Stromal cell of bone marrow (primary cell): ENCODE results near the gene SYNE1.
"Not testable (repeated sequence)": the region's sequence is repeated elsewhere in the genome, so short reads cannot be mapped to it uniquely, and the experiment has no call there.

Experiments
- DNase-seq: peaks from one replicate; pipeline ENCODE4 v3.0.0-alpha.2; 2012; ENCODE audit warnings: low read depth

The SYNE1 gene, protein sequence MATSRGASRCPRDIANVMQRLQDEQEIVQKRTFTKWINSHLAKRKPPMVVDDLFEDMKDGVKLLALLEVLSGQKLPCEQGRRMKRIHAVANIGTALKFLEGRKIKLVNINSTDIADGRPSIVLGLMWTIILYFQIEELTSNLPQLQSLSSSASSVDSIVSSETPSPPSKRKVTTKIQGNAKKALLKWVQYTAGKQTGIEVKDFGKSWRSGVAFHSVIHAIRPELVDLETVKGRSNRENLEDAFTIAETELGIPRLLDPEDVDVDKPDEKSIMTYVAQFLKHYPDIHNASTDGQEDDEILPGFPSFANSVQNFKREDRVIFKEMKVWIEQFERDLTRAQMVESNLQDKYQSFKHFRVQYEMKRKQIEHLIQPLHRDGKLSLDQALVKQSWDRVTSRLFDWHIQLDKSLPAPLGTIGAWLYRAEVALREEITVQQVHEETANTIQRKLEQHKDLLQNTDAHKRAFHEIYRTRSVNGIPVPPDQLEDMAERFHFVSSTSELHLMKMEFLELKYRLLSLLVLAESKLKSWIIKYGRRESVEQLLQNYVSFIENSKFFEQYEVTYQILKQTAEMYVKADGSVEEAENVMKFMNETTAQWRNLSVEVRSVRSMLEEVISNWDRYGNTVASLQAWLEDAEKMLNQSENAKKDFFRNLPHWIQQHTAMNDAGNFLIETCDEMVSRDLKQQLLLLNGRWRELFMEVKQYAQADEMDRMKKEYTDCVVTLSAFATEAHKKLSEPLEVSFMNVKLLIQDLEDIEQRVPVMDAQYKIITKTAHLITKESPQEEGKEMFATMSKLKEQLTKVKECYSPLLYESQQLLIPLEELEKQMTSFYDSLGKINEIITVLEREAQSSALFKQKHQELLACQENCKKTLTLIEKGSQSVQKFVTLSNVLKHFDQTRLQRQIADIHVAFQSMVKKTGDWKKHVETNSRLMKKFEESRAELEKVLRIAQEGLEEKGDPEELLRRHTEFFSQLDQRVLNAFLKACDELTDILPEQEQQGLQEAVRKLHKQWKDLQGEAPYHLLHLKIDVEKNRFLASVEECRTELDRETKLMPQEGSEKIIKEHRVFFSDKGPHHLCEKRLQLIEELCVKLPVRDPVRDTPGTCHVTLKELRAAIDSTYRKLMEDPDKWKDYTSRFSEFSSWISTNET (N-terminal part only)

DNA sequence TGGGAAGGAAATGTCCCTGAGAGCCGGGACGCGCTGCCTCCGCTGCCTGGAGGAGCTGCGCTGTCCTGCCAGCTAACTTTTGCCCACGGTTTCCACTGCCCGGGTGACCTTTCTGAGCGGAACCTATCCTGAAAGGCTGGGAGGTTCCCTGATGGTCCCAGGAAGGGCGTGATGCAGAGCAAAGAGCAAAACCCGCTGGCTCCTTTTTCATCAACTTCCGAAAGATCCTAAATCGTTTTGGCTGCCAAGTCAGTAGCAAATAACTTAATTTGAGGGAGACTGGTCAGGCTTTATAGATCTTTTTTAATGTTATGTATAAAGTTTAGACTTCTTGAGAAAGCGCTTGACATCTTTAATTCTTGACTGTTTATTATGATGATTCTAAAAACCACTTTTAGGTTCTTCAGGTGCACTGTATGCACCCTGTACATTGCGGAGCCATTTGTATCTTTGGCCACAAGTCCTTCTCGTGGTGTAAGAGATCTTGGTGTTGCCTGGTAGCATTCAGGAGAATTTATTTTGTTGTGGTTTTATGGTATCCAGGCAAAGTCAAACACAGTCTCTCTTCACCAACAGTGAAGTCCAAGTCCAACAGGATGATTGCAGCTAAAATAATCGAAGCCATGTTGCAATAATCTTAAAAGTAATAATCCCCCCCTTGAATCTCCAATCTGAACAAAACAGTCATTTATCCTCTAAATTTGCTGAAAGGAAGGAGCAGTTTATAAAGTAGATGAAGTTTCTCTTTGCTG lies at the start of gene SYNE1:
Gene SYNE1, minus strand, starts transcription at position 67 of the 752 bp plus-strand sequence. CDS start 9,031 bp downstream, outside the sequence.
- DNase-seq, result no peak

DNA sequence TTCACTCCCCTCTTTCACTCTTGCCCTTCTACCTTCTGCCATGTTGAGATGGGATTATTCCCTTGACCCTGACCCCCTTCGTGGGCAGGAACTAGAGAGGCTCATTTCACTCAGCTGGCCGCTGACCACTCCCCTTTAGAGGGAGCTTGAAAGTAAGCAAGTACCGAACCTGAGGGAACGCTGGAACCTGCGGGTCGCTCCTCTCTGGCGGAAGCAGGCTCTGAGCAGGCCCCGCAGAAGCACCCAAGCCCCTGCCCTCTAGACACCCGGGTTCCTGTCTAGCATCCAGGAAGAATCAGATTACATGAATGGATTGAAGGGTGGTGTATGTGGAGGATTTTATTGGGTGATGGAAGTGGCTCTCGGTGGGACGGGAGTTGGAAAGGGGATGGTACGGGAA lies 48.7 kb upstream of the SYNE1 start:
- no peak for DNase-seq

DNA sequence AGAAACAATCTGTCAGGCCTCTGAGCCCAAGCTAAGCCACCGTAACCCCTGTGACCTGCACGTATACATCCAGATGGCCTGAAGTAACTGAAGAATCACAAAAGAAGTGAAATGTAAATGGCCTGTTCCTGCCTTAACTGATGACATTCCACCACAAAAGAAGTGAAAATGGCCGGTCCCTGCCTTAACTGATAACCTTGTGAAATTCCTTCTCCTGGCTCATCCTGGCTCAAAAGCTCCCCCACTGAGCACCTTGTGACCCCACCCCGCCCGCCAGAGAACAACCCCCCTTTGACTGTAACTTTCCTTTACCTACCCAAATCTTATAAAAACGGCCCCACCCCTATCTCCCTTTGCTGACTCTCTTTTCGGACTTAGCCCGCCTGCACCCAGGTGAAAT lies 45.8 kb upstream of the SYNE1 start:
- DNase-seq, result not testable (repeated sequence)

DNA sequence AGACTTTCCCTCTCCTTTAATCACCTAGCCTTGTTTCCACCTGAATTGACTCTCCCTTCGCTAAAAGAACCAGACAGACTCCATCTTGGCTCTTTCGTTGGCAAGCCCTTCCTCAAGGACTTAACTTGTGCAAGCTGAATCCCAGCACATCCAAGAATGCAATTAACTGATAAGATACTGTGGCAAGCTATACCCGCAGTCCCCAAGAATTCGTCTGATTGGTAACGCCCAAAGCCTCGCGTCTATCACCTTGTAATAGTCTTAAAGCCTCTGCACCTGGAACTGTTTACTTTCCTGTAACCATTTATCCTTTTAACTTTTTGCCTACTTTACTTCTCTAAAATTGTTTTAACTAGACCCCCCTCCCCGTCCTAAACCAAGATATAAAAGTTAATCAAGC lies 45.0 kb upstream of the SYNE1 start:
- DNase-seq, result no peak

DNA sequence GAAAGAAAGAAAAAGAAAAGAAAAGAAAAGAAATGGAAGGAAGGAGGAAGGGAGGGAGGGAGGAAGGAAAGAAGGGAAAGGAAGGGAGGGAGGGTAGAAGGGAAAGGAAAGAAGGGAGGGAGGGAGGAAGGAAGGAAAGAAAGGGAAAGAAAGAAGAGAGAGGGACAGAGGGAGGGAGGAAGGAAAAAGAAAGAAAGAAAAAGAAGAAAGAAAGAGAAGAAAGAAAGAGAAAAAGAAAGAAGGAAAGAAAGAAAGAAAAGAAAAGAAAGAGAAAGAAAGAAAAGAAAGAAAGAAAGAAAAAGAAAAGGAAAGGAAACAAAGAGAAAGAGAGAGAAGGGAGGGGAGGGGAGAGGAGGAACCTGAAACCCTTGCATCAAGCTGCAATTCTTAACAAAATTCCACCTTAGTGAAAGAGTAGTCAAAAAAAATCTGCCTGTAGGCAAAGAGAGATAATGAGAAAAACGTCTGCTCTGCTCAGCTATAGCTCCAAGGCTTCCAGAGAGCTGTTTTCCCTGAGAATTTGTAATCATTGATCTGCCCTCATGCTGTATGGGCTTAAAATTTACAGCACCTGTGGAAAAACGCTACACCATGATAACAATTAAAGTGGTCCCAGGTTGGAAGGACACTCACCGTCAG lies 43.8 kb upstream of the SYNE1 start:
- DNase-seq, result no peak

DNA sequence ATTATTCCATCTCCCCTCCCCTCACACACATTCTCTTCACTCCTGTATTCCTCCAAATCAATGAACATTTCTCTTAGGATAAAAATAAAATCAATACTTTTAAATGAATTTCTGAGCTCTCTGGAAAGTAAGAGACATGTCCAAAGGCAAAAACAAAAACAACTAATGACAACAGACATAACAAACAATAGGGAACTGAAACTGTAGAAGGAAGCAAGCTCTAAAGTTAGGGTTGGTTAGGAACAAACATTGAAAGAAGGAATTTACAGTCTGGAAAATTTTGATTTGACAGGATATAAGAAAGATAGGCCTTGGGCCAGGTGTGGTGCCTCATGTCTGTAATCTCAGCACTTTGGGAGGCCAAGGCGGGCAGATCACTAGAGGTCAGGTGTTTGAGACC lies 43.0 kb upstream of the SYNE1 start:
- no peak for DNase-seq

DNA sequence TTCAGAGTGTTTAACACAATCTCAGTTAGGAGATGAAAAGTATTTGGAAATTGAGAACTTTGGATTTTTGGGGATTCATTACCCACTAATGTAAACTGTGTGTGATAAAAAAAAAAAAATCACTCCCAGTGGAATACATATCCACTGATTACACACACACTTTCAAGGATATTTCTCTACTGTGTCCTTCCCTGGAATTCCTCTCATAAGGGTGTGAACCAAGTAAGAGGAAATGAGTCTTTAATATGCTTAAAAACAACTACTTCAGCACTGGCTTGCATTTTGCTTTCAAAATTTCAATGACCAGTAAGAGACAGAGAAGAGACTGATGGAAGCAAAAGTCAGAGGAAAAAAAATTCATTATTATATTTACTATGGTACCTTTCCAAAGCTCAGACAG lies 36.1 kb upstream of the SYNE1 start:
- DNase-seq, result peak; percentile 13

DNA sequence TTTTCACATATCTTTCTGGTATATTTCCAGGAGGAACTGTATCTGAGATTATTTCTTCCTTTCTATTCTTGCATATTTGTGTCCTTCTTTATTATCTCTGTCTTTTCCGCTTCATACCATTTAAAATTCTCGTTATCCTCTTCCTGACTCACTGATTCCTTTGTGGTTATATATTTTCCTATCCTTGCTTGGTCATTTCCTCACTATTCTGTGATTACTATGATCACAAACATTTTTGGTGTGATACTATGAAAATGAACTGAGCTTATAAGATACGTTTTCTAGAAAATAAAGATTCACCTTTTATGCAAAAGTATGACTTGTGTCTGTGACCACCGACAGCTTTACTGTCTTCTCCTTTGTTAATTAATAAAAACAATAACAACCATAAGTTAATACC lies 34.0 kb upstream of the SYNE1 start:
- no peak for DNase-seq

DNA sequence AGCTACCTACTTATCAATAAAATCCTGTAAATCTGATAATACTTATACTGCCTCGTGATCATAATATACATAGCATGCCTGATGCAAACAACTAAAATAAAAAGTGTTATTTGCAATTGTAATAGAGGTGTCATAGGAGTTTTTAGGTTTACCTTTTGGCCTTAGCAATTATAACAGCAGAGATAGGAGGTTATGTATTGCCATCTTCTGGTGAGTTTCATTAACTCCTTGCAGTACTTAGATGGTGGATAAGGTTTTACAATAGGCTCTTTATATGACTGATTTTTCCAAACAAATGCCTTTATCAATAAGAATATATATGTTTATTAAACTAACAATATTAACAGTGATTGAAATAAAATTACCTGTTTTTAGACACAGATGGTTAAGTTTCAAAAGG lies 32.7 kb upstream of the SYNE1 start:
- DNase-seq, result peak; percentile 12

DNA sequence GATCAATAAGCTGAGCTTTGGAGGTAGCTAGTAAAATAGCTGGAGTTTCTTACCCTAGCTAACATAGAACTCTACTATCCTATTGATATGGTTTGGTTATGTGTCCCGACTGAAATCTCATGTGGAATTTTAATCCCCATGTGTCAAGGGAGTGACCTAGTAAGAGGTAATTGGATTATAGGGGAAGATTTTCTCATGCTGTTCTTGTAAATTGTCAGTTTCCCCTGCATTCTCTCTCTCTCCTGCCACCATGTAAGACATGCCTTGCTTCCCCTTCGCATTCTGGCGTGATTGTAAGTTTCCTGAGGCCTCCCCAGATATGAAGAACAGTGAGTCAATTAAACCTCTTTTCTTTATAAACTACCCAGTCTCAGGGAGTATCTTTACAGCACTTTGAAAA lies 24.6 kb upstream of the SYNE1 start:
- no peak for DNase-seq

DNA sequence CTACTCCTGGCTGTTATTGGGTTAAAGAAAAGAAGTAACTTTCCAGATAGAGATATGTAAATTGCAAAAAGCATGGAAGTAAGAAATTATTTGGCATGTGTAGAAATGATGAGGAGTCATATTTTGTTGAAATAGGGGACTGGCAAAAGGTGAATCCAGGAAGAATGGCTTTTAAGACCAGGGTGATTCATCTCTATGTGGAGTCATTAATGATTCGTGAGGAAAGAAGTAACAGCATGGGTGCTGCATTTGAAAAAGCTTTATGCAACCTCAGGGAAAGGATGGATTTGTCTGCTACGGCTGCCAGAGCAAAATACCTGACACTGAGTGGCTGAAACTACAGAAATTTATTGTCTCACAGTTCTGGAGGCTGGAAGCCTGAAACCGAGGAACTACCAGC lies 14.8 kb upstream of the SYNE1 start:
- no peak for DNase-seq

DNA sequence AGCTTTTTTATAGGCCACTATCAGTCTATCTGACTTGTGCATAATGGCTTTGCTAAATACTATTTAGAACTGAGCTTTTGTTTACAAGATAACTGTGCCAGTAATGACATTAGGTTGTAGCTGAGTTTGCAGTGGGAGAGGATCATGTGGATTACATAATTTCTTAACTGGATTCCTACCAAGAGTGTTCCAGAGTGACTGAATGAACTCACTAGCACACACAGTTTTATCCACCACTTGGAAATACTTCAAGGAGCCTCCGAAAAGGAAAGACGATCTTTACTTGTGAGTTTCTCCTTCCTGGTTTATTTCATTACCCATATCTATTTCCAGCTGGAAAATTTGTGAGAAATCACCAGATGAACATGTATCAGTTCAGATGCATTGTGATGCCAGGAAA lies 10.9 kb upstream of the SYNE1 start:
- DNase-seq, result peak; percentile 51

DNA sequence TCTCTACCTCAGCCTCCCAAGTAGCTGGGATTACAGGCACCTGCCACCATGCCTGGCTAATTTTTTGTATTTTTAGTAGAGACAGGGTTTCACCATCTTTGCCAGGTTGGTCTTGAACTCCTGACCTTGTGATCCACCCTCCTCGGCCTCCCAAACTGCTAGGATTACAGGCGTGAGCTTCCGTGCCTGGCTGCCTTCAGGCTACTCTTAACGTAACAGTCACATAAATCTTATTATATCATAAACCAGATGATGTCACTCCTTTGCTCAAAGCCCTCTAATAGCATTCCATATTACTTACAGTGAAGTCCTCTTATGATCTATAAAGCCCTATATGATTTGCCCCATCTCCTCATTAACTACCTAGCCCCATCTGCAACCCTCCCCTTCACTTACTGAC lies 9.6 kb upstream of the SYNE1 start:
- DNase-seq, result not testable (repeated sequence)

DNA sequence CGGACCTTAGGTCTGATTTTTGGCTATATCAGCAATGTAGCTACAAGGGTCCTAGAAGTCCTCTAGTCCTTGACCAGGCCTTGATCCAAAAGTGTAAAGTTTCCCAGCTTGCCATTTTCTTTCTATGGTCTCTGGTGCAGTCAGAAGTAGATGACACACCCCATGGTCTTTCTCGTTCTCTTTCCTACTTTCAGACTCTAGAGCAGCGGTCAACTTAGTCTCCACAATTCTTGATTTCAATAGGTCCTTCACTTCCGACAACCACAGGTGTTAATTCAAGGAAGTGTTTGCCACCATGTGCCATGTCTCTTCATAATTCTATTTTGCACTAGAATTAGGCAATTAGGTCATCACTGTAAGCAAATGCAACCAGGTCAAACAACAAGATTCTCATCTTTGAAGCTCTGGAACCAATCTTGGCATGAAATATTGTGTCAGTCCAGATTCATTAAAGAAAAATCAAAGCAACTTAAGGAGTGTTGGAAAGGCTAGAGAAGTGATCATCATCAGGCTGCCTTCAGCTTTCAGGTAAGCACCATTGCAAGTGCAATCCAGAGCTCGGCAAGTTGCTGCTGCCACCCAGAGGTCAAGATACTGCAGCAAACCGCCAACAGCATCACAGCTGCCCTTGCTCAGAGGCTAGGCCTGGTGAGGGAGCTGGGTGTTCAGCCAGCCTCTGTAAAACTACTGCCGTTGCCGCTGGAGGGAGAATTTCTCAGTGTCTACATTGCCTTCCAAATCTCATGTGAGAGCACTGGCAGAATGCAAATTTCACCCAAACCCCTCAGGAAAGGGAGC lies 5.6 kb upstream of the SYNE1 start:
- peak; percentile 36 for DNase-seq

DNA sequence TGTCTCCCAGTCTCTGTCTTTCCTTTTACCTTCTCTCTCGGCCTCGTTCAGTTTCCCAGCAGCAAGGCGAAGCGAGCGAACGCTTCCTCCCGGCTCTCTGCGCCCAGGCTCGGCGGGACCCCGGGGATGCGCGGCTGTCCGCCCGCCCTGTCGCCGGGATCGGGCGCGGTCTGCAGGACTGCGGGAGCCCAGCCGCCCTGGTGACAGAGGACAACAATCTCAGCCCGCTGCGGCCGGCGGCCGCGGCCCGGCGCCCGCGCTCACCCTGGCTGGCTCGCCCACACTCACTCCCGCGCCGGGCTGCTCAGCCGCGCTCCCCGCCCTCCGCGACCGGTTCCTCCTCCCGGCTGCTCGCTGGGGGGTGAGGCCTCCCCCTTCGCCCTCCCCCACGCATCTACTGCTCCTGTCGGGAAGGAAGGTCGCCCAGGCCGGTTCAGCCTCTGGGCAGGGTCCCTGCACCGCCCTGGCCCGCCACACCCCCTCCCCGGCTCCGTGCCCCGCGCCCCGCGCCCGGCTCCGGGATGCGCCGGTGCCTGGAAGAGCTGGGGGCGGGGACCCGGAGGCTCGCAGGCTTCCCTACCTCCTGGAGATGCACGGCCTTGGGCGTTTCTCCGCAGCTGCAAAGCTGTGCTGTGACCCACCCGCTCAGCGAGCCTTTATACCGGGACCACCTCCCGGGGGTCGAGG lies 410 bp downstream of the SYNE1 start:
- DNase-seq, result no peak

DNA sequence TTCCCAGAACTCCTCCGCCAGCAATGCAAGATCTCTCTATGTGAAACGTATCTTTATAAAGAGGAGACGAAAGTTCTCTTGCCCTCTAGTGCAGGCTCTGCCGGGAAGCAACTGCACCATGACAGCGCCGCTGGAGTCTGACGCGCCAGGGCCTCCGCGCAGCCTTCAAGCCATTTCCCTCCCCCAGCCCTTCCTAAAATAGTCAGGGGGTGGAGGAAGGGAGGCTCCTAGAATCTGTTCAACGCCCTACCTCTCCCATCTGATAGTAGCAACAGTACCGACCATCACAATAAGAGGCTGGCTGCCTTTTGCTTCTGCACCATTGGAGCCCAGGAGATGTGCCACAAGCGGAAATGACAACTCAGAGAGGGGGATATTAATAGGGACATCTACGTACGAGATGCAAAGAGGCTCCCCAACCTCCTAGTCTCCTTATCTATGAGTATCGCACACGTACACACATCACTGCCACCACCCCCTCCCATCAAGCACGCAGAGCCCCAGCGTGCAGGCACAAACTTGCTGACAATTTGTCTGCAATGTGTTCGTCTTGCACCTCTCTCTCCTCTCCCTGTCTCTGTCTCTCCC lies 1.0 kb downstream of the SYNE1 start:
- peak; percentile 21 for DNase-seq

DNA sequence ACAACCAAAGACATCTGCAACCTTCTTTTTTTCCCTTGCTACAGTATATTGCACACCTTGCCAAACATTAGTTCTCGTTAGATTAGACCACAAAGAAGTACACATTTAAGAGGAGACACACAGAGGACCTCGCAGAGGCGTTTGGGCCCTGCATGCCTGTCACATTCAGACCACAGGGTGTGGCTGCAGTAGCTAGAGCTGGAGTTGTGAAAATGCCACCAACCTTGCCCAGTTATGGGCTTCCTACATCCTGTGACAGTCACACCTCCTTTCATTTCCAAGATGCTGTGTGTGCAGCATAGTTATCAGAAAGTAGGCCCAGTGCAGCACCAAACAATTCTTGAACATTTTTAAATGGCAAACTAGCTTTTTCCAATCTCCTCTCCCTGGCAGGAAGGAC lies 2.4 kb downstream of the SYNE1 start:
- DNase-seq, result no peak

DNA sequence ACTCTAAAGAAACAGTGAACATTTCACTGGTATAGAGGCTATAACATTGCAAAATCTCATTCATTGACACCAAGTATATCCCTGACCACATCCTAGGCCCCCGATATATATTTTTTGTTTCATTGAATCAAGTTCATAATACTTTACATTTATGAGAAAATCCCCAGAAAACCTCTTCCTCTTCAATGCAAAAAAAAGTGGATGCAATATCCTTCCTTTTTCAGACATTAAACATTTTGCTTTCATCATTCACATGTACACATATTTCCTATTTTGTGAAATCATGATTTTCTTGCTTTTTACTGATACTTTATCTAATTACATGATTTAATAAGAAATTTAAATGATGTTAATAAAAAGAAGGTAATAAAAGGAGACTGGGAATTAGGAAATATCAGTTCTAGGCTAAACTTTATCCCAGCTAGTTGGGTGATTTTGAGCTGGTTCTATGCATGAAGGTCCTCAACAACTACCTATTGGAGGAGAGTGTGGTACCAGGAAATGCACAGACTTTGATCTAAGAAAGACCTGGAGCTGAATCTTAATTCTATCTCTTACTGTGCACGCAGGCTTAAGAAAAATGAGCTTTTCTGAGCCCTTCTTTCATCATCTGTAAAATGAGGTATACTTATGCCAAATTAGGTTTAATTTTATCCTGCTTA lies 4.9 kb downstream of the SYNE1 start:
- DNase-seq, result no peak

DNA sequence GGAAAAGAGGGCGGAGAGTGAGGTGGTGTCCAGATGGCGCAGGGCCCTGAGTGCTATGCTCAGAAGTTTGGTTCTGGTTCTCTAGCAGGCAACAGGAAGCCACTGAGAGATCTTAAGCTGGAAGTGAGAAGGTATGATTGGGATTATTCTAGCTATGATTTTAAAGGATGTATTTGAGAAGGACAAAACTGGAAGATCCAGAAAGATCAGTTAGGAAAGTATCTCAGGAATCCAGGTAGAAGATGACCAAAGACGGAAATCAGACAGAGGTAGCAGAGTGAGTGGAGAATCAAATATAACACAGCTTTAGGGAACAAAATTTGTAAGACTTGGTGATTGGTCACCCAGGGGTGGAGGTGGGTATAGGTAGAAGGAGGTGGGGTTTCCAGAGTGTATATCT lies 5.8 kb downstream of the SYNE1 start:
- DNase-seq, result no peak
